ENCODE data around the gene GPR179. TPM values are rescaled to one million over a fixed set of nuclear protein-coding genes. Genes with fewer than 3 reads are reported as not detected.

GPR179 gene
- total RNA-seq, 1 experiment from 2014 or later: 0.09 TPM

DNA sequence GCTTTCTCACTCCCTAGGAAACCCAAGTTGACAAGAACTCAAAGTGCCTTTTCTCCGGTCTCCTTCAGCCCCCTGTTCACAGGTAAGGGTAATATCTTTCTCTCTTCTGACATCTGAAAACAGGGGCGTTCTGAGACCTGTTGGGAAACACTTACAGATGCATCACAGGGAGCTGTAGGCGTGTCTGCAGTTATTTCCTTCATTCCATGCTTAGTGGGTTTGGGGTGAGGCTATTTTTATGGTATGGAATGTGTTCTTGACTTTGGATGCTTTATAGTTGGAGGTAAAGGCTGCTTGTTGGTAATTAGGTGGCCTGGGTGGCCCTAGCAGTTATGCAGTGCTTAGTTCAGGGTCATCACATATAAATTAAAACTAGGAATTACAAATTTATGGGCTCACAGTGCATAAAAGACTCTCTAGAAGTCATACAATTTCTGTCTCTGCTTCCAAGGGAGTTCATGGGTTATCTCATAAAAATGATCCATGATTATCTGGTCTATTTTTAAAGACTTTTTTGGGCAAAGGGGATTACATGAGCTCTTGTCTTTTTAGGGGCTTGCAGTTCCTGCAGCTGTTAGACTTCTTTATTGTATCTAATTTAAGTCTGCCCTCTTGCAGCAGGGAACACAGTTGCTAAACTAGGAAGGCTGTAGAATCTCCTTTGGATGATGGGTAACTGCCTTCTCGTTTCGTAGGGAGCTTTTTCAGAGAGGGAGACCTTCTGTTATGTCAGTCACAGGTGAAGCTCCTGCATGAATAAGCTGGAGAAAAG is 18.1 kb upstream of the GPR179 start:
- ATAC-seq (no peak), DNase-seq (ENCODE audit: low spot score) (no peak)
- TF ChIP-seq, protein P1, sequence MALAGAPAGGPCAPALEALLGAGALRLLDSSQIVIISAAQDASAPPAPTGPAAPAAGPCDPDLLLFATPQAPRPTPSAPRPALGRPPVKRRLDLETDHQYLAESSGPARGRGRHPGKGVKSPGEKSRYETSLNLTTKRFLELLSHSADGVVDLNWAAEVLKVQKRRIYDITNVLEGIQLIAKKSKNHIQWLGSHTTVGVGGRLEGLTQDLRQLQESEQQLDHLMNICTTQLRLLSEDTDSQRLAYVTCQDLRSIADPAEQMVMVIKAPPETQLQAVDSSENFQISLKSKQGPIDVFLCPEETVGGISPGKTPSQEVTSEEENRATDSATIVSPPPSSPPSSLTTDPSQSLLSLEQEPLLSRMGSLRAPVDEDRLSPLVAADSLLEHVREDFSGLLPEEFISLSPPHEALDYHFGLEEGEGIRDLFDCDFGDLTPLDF (CRISPR knock-in tag; IDR thresholded peaks at IDR 0.05): no peak
- TF ChIP-seq ATF1 (CRISPR knock-in tag; IDR thresholded peaks at IDR 0.05) (no peak), ESRRA (CRISPR knock-in tag; IDR thresholded peaks at IDR 0.05; ENCODE audit: borderline replicate concordance) (no peak), RORB (CRISPR knock-in tag; IDR thresholded peaks at IDR 0.05) (no peak), GRHL2 (CRISPR knock-in tag; IDR thresholded peaks at IDR 0.05; ENCODE audit: insufficient replicate concordance, severe bottlenecking) (no peak), IRF2 (CRISPR knock-in tag; IDR thresholded peaks at IDR 0.05; ENCODE audit: borderline replicate concordance, low read depth) (no peak)
- TF ChIP-seq, protein P2, sequence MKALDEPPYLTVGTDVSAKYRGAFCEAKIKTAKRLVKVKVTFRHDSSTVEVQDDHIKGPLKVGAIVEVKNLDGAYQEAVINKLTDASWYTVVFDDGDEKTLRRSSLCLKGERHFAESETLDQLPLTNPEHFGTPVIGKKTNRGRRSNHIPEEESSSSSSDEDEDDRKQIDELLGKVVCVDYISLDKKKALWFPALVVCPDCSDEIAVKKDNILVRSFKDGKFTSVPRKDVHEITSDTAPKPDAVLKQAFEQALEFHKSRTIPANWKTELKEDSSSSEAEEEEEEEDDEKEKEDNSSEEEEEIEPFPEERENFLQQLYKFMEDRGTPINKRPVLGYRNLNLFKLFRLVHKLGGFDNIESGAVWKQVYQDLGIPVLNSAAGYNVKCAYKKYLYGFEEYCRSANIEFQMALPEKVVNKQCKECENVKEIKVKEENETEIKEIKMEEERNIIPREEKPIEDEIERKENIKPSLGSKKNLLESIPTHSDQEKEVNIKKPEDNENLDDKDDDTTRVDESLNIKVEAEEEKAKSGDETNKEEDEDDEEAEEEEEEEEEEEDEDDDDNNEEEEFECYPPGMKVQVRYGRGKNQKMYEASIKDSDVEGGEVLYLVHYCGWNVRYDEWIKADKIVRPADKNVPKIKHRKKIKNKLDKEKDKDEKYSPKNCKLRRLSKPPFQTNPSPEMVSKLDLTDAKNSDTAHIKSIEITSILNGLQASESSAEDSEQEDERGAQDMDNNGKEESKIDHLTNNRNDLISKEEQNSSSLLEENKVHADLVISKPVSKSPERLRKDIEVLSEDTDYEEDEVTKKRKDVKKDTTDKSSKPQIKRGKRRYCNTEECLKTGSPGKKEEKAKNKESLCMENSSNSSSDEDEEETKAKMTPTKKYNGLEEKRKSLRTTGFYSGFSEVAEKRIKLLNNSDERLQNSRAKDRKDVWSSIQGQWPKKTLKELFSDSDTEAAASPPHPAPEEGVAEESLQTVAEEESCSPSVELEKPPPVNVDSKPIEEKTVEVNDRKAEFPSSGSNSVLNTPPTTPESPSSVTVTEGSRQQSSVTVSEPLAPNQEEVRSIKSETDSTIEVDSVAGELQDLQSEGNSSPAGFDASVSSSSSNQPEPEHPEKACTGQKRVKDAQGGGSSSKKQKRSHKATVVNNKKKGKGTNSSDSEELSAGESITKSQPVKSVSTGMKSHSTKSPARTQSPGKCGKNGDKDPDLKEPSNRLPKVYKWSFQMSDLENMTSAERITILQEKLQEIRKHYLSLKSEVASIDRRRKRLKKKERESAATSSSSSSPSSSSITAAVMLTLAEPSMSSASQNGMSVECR (CRISPR knock-in tag; IDR thresholded peaks at IDR 0.05; ENCODE audit: borderline replicate concordance): no peak
- TF ChIP-seq, protein P3, sequence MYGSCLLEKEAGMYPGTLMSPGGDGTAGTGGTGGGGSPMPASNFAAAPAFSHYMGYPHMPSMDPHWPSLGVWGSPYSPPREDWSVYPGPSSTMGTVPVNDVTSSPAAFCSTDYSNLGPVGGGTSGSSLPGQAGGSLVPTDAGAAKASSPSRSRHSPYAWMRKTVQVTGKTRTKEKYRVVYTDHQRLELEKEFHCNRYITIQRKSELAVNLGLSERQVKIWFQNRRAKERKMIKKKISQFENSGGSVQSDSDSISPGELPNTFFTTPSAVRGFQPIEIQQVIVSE (CRISPR knock-in tag; IDR thresholded peaks at IDR 0.05; ENCODE audit: borderline replicate concordance): no peak
- TF ChIP-seq, protein P4, sequence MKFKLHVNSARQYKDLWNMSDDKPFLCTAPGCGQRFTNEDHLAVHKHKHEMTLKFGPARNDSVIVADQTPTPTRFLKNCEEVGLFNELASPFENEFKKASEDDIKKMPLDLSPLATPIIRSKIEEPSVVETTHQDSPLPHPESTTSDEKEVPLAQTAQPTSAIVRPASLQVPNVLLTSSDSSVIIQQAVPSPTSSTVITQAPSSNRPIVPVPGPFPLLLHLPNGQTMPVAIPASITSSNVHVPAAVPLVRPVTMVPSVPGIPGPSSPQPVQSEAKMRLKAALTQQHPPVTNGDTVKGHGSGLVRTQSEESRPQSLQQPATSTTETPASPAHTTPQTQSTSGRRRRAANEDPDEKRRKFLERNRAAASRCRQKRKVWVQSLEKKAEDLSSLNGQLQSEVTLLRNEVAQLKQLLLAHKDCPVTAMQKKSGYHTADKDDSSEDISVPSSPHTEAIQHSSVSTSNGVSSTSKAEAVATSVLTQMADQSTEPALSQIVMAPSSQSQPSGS (CRISPR knock-in tag; IDR thresholded peaks at IDR 0.05; ENCODE audit: borderline replicate concordance, low read depth): no peak
- TF ChIP-seq, protein P5, sequence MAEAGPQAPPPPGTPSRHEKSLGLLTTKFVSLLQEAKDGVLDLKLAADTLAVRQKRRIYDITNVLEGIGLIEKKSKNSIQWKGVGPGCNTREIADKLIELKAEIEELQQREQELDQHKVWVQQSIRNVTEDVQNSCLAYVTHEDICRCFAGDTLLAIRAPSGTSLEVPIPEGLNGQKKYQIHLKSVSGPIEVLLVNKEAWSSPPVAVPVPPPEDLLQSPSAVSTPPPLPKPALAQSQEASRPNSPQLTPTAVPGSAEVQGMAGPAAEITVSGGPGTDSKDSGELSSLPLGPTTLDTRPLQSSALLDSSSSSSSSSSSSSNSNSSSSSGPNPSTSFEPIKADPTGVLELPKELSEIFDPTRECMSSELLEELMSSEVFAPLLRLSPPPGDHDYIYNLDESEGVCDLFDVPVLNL (CRISPR knock-in tag; IDR thresholded peaks at IDR 0.05; ENCODE audit: borderline replicate concordance, low read depth): no peak
- TF ChIP-seq, protein P6, sequence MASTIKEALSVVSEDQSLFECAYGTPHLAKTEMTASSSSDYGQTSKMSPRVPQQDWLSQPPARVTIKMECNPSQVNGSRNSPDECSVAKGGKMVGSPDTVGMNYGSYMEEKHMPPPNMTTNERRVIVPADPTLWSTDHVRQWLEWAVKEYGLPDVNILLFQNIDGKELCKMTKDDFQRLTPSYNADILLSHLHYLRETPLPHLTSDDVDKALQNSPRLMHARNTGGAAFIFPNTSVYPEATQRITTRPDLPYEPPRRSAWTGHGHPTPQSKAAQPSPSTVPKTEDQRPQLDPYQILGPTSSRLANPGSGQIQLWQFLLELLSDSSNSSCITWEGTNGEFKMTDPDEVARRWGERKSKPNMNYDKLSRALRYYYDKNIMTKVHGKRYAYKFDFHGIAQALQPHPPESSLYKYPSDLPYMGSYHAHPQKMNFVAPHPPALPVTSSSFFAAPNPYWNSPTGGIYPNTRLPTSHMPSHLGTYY (CRISPR knock-in tag; IDR thresholded peaks at IDR 0.05): no peak
- CTCF ChIA-PET: interaction anchor here (0.6 to 2.8 kb wide), 10 partner anchors 10 to 50 kb away, joined by 3 to 13 read pairs (median 7); partner anchors contain the start of gene SOCS7
- POLR2A ChIA-PET: interaction anchor here (0.5 kb wide), 1 partner anchor 89 kb away, joined by 6 read pairs; no protein-coding TSS in a partner anchor
- Mint-ChIP-seq H3K4me3 (0 out of 2 replicates have a peak overlapping the region, but pooled peaks have one; percentile 4), H3K27ac (peak overlapping the region; percentile 71), H3K27me3 (ENCODE audit: low read depth) (no peaks in the 10 kb centered on the region), H3K9me3 (no peaks in the 10 kb centered on the region), H3K4me1 (peaks cover 43% of the 10 kb centered on the region), H3K36me3 (peaks cover 12% of the 10 kb centered on the region; the same call in 1 of the 2 replicates)
